CD14-positive monocyte (primary cell): ENCODE data around the gene C1RL. TPM values are rescaled to one million over a fixed set of nuclear protein-coding genes. Genes with fewer than 3 reads are reported as not detected.

Experiments
- DNase-seq, 3 donors: peaks; one replicate each; pipeline ENCODE4 v3.0.0-alpha.2; 2011 to 2022
- H2AFZ ChIP-seq: 2 replicates; pipeline ENCODE4 v1.6.0; 2012; ENCODE audit warnings: mild to moderate bottlenecking, low read depth, low read length, inconsistent platforms; ENCODE audit not compliant: insufficient read depth, poor library complexity, severe bottlenecking
- H3K27ac ChIP-seq, 2 donors: 1 replicate in 1 of 2; 2 replicates in 1 of 2; pipeline ENCODE4 v1.5.1; 2012 to 2013; ENCODE audit warnings: low read length in 2 of 2, control low read depth in 1 of 2, inconsistent platforms in 1 of 2, low read depth in 1 of 2, mild to moderate bottlenecking in 1 of 2
- H3K27me3 ChIP-seq, 2 donors: one replicate each; pipeline versions ENCODE4 v1.6.0 to v1.6.1; 2011 to 2013; ENCODE audit warnings: low read length in 2 of 2; ENCODE audit not compliant: control insufficient read depth in 2 of 2, insufficient read depth in 2 of 2
- H3K36me3 ChIP-seq, 2 donors: replicated peaks in 1 of 2; 1 replicate in 1 of 2; 2 replicates in 1 of 2; pipeline versions ENCODE4 v1.5.1 to v1.6.1; 2012 to 2013; ENCODE audit warnings: low read length in 2 of 2, control low read depth in 1 of 2, inconsistent platforms in 1 of 2, mild to moderate bottlenecking in 1 of 2; ENCODE audit not compliant: insufficient read depth in 2 of 2, control insufficient read depth in 1 of 2
- H3K4me1 ChIP-seq, 2 donors: 1 replicate in 1 of 2; 2 replicates in 1 of 2; pipeline versions ENCODE4 v1.5.1 to v1.6.1; 2012 to 2013; ENCODE audit warnings: low read length in 2 of 2, control low read depth in 1 of 2, inconsistent platforms in 1 of 2, mild to moderate bottlenecking in 1 of 2, moderate library complexity in 1 of 2; ENCODE audit not compliant: insufficient read depth in 2 of 2, control insufficient read depth in 1 of 2
- H3K4me2 ChIP-seq: replicated peaks from 2 replicates; pipeline ENCODE3; 2012; ENCODE audit warnings: low read length, moderate library complexity, mild to moderate bottlenecking; ENCODE audit not compliant: poor library complexity, severe bottlenecking; ENCODE audit errors: extremely low read depth
- H3K4me3 ChIP-seq, 3 experiments: fragments of 200-600 bp in 1 of 3; sonication (generic) in 1 of 3; replicated peaks in 1 of 3; 1 replicate in 2 of 3; 2 replicates in 1 of 3; pipeline ENCODE4 v1.5.1; 2011 to 2013; ENCODE audit warnings: low read length in 3 of 3, mild to moderate bottlenecking in 3 of 3, control low read depth in 2 of 3, low read depth in 2 of 3, inconsistent platforms in 1 of 3, moderate library complexity in 1 of 3
- H3K79me2 ChIP-seq: 2 replicates; pipeline ENCODE4 v1.6.0; 2012; ENCODE audit warnings: mild to moderate bottlenecking, control low read depth, inconsistent platforms, low read length, moderate library complexity; ENCODE audit not compliant: insufficient read depth
- H3K9ac ChIP-seq: 2 replicates; pipeline ENCODE4 v1.6.0; 2017; ENCODE audit warnings: low read length, mild to moderate bottlenecking; ENCODE audit not compliant: insufficient read depth, poor library complexity, severe bottlenecking
- H3K9me3 ChIP-seq, 2 donors: replicated peaks in 1 of 2; 1 replicate in 1 of 2; 2 replicates in 1 of 2; pipeline versions ENCODE4 v1.5.1 to v1.6.1; 2012 to 2013; ENCODE audit warnings: low read length in 2 of 2, control low read depth in 1 of 2; ENCODE audit not compliant: control insufficient read depth in 1 of 2, insufficient read depth in 1 of 2
- H4K20me1 ChIP-seq: 2 replicates; pipeline ENCODE4 v1.6.0; 2012; ENCODE audit warnings: mild to moderate bottlenecking, low read length, control low read depth, moderate library complexity; ENCODE audit not compliant: insufficient read depth
- H3K27ac Mint-ChIP-seq, 7 donors: one replicate each; pipeline ENCODE4 v1.8.0; 2020; ENCODE audit warnings: mild to moderate bottlenecking in 7 of 7, mixed read lengths in 7 of 7, moderate library complexity in 6 of 7, inconsistent platforms in 2 of 7
- H3K27me3 Mint-ChIP-seq, 3 donors: one replicate each; pipeline ENCODE4 v1.8.0; 2021 to 2022; ENCODE audit warnings: low read depth in 3 of 3, mild to moderate bottlenecking in 3 of 3, mixed read lengths in 3 of 3, moderate library complexity in 3 of 3, inconsistent platforms in 1 of 3
- H3K36me3 Mint-ChIP-seq, 2 donors: one replicate each; pipeline ENCODE4 v1.8.0; 2020; ENCODE audit warnings: mixed read lengths in 2 of 2, inconsistent platforms in 1 of 2, mild to moderate bottlenecking in 1 of 2
- H3K4me1 Mint-ChIP-seq: one replicate; pipeline ENCODE4 v1.8.0; 2020; ENCODE audit warnings: mild to moderate bottlenecking, mixed read lengths
- H3K4me3 Mint-ChIP-seq, 2 donors: one replicate each; pipeline ENCODE4 v1.8.0; 2020; ENCODE audit warnings: mild to moderate bottlenecking in 2 of 2, mixed read lengths in 2 of 2, moderate library complexity in 1 of 2
- H3K9me3 Mint-ChIP-seq, 7 donors: one replicate each; pipeline ENCODE4 v1.8.0; 2020 to 2022; ENCODE audit warnings: mixed read lengths in 7 of 7, mild to moderate bottlenecking in 6 of 7, moderate library complexity in 6 of 7, inconsistent platforms in 2 of 7
- CTCF ChIP-seq: fragments of 200-600 bp; IDR thresholded peaks from one replicate; pipeline ENCODE4 v1.8.0; 2022; ENCODE audit warnings: antibody characterized with exemption, mild to moderate bottlenecking
- WGBS: methylation state at CpG from one replicate; pipeline ENCODE4 v1.1.5; 2013; ENCODE audit warnings: missing lambda C conversion rate; ENCODE audit not compliant: insufficient coverage; 5-methylcytosine and 5-hydroxymethylcytosine counted together
- intact Hi-C, 2 donors: fragments of 100-400 bp; cut with micrococcal nuclease; formaldehyde crosslinking; loops; one replicate each; pipeline versions ENCODE4 v1.15.0 to v1.15.1; 2023
- polyA plus RNA-seq, 3 donors: library from polyadenylated mRNA; depleted of rRNA in 1 of 3; unstranded in 2 of 3; stranded (reverse) in 1 of 3; fragments of 300-500 nt in 2 of 3; fragments of >200 nt in 1 of 3; fragmentation: Illumina TruSeq in 2 of 3; gene quantifications; 1 replicate in 2 of 3; 2 replicates in 1 of 3; pipeline ENCODE4 v1.2.3, GENCODE V29; 2012 to 2021

The C1RL gene
- polyA plus RNA-seq, 3 donors: 4.8 to 27.9 (median 5.6) TPM

- H3K4me3 ChIP-seq: no peak overlapping the region
- H3K9ac ChIP-seq: no peak overlapping the region
- no peaks in the 10 kb centered on the region for H3K36me3 Mint-ChIP-seq
- H3K4me1 Mint-ChIP-seq: peaks cover 9% of the 10 kb centered on the region
- intact Hi-C loops: loop anchor here (5.0 to 10.0 kb wide), 2 partner anchors 66 to 169 kb away; no protein-coding TSS in a partner anchor
- 100% methylated on average over 2 of the region's 7 CpGs for WGBS
- H3K4me1 ChIP-seq: peaks cover 0 to 3% of the 10 kb centered on the region in 2 donors
- H3K9me3 Mint-ChIP-seq: peaks cover 0 to 1% (median 0%) of the 10 kb centered on the region in 7 donors
- H3K27ac ChIP-seq: no peak overlapping the region
- H3K27me3 Mint-ChIP-seq: peaks cover 6 to 17% (median 12%) of the 10 kb centered on the region in 3 donors
- H3K27me3 ChIP-seq: peaks cover 0 to 2% of the 10 kb centered on the region in 2 donors
- no peaks in the 10 kb centered on the region for H3K79me2 ChIP-seq
- H3K9me3 ChIP-seq: no peaks in the 10 kb centered on the region
- DNase-seq: no peak
- no peak overlapping the region for H3K4me3 Mint-ChIP-seq
- no peak for TF ChIP-seq CTCF
- no peak overlapping the region for H2AFZ ChIP-seq
- H4K20me1 ChIP-seq: no peaks in the 10 kb centered on the region
- H3K27ac Mint-ChIP-seq: no peak overlapping the region
- H3K36me3 ChIP-seq: no peaks in the 10 kb centered on the region
- H3K4me2 ChIP-seq: no peak overlapping the region
Observed at GRCh38 chr12:7091171-7091570, 17.8 kb downstream of the C1RL start.

DNA sequence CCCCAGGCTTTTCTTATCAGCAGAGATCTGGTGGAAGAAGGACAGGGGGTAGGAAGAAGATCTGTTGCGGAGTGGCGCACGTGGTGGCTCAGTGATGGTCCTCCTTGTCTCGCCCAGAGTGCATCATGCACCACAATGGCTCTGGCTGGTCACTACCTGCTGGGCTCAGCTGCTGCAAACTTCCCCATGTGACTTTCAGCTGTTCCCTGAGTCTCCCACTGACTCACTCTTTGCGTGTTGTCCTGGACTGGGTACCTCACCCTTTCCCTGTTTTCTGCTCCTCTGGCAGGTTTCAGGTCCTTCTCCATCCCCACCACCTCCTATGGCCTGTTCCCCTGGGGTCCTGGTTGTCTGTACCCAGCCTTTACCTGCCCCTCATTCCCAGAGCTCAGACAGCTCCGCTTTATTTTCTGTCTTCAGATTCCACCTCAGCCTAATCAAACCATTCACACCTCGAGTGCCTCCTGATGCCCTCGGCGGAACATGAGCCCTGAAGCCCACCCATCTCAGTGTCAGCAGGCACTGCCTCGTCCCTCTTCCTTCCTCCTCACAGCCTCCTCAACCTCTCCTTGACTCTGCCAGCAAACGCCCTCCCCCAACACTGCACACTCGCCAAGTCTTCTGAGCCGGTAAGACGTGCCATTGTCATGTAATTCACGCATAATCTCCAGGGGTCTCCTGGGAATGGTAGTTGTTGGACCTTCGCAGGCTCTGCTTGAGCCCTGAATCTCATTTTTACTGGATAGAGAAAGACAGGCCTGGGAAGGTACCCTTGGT is 18.6 kb downstream of the C1RL start:
- H3K9me3 Mint-ChIP-seq: peaks cover 0 to 1% (median 0%) of the 10 kb centered on the region in 7 donors
- Histone ChIP-seq H3K4me1 (peaks cover 0 to 3% of the 10 kb centered on the region in 2 donors), H3K4me3 (no peak overlapping the region), H3K4me2 (no peak overlapping the region), H2AFZ (no peak overlapping the region), H3K27me3 (peaks cover 0 to 2% of the 10 kb centered on the region in 2 donors), H3K27ac (no peak overlapping the region), H3K36me3 (no peaks in the 10 kb centered on the region), H3K79me2 (no peaks in the 10 kb centered on the region), H3K9ac (no peak overlapping the region), H4K20me1 (no peaks in the 10 kb centered on the region), H3K9me3 (no peaks in the 10 kb centered on the region)
- DNase-seq: no peak
- no peak overlapping the region for H3K4me3 Mint-ChIP-seq
- H3K27me3 Mint-ChIP-seq: peaks cover 4 to 16% (median 10%) of the 10 kb centered on the region in 3 donors
- no peak for TF ChIP-seq CTCF
- H3K4me1 Mint-ChIP-seq: peaks cover 9% of the 10 kb centered on the region
- WGBS: 84% methylated on average over 12 of the region's 16 CpGs
- no peak overlapping the region for H3K27ac Mint-ChIP-seq
- H3K36me3 Mint-ChIP-seq: no peaks in the 10 kb centered on the region
- intact Hi-C loops: loop anchor here (5.0 to 10.0 kb wide), 2 partner anchors 66 to 168 kb away; no protein-coding TSS in a partner anchor
